Adrenal gland (tissue), 12 donors: ENCODE measurements around the gene CNOT6L. TPM values are rescaled to one million over a fixed set of nuclear protein-coding genes. Genes with fewer than 3 reads are reported as not detected.

Source experiments
- DNase-seq, 7 donors: peaks; one replicate each; pipeline ENCODE4 v3.0.0-alpha.2; 2019 to 2020
- H3K27ac ChIP-seq, 5 donors: fragments of 200-600 bp; sonication (generic) in 4 of 5; 1 replicate in 3 of 5; 2 replicates in 2 of 5; pipeline versions ENCODE4 v1.5.1 to v1.8.0; 2016 to 2020; ENCODE audit warnings: mild to moderate bottlenecking in 1 of 5
- H3K27me3 ChIP-seq: fragments of 200-600 bp; 2 replicates; pipeline ENCODE4 v1.8.0; 2021
- H3K36me3 ChIP-seq, 2 donors: fragments of 200-600 bp; replicated peaks in 1 of 2; 1 replicate in 1 of 2; 2 replicates in 1 of 2; pipeline versions ENCODE4 v1.5.1 to v1.8.0; 2018 to 2022
- H3K4me1 ChIP-seq, 2 donors: fragments of 200-600 bp; replicated peaks in 1 of 2; 1 replicate in 1 of 2; 2 replicates in 1 of 2; pipeline versions ENCODE4 v1.5.1 to v1.8.0; 2018 to 2021
- H3K4me3 ChIP-seq, 4 donors: fragments of 200-600 bp; sonication (generic) in 3 of 4; one replicate each; pipeline ENCODE4 v1.5.1; 2016 to 2018
- H3K9me3 ChIP-seq, 3 donors: fragments of 200-600 bp; sonication (generic) in 1 of 3; replicated peaks in 1 of 3; 1 replicate in 2 of 3; 2 replicates in 1 of 3; pipeline versions ENCODE4 v1.5.1 to v1.8.0; 2016 to 2021
- CTCF ChIP-seq, 6 experiments: fragments of 450-650 bp in 4 of 6; fragments of 200-600 bp in 2 of 6; sonication (generic) in 1 of 6; IDR thresholded peaks; 1 replicate in 5 of 6; 2 replicates in 1 of 6; pipeline versions ENCODE4 v1.5.1 to v1.8.0; 2016 to 2021; ENCODE audit warnings: antibody characterized with exemption in 6 of 6, mild to moderate bottlenecking in 2 of 6, moderate library complexity in 1 of 6
- POLR2A ChIP-seq, 2 donors: fragments of 450-650 bp; IDR thresholded peaks; one replicate each; pipeline ENCODE4 v1.6.1; 2017; ENCODE audit warnings: antibody characterized with exemption in 2 of 2, mild to moderate bottlenecking in 2 of 2, moderate library complexity in 1 of 2
- WGBS, 4 donors: extraction: QIAGEN DNeasy Blood & Tissue Kit in 2 of 4; methylation state at CpG; one replicate each; pipeline versions ENCODE4 v1.1.5 to v1.1.7; 2013 to 2017; 5-methylcytosine and 5-hydroxymethylcytosine counted together
- intact Hi-C, 2 donors: fragments of 100-400 bp; cut with DNase I; formaldehyde crosslinking; loops; one replicate each; pipeline versions ENCODE4 v1.14.1 to v1.15.0; 2022 to 2023
- polyA plus RNA-seq, 3 donors: library from polyadenylated mRNA; stranded (reverse); fragments of 200-250 nt in 2 of 3; fragments of 350-450 nt in 1 of 3; fragmentation: Illumina TruSeq in 1 of 3; extraction: RNeasy Lipid Tissue Mini Kit (QIAGEN cat#74804) in 1 of 3; gene quantifications; one replicate each; pipeline ENCODE4 v1.2.3, GENCODE V29; 2013 to 2014
- total RNA-seq, 9 donors: library from RNA; depleted of rRNA in 4 of 9; stranded (reverse); fragments of >200 nt in 4 of 9; fragments of 120-200 nt in 1 of 9; fragmentation: NEBNext Ultra II Directional in 1 of 9; extraction: Animal tissue kit (Norgen Biotek cat#: 25700) in 1 of 9; gene quantifications; one replicate each; pipeline versions ENCODE4 v1.1.0 to v1.2.4, GENCODE V29; 2013 to 2023
- donor health status: healthy with polysubstance abuse.
- donor health status: Bipolar disorder and iron deficiency.
- donor health status: DM: yes; HTN: yes; CAD: no.
- donor health status: DM: no; HTN: no; CAD: no.
- donor health status: DM: no; HTN: no; CAD: no.
- donor health status: DM: yes; HTN: yes; CAD: no.

The CNOT6L gene
- total and polyA plus RNA-seq, 12 donors = 4.0 to 50.9 (median 21.0) TPM

GRCh38 chr4:77818073-77818601, 1.0 kb downstream of the CNOT6L start:
- peak overlapping the region; percentile 90 to 99 (median 97) for H3K27ac ChIP-seq
- no peaks in the 10 kb centered on the region for H3K9me3 ChIP-seq
- H3K4me1 ChIP-seq = peaks cover 10 to 62% of the 10 kb centered on the region in 2 donors
- no peaks in the 10 kb centered on the region for H3K36me3 ChIP-seq
- peak overlapping the region; percentile 13 to 96 (median 58) for H3K4me3 ChIP-seq
- peak; percentile 67 to 84 (median 78) for DNase-seq
- no peaks in the 10 kb centered on the region for H3K27me3 ChIP-seq
- 0 to 1% (median 0%) methylated on average over 13 of the region's 13 CpGs for WGBS, 4 donors
- intact Hi-C loops = loop anchor here in 1 of 2 donors (10.0 kb wide), 1 partner anchor 47 kb away; the partner anchor contains the start of gene MRPL1
- TF ChIP-seq CTCF (IDR thresholded peaks at IDR 0.05) (peak; percentile 28 to 77 (median 56)), POLR2A (IDR thresholded peaks at IDR 0.05) (peak in 1 of 2 donors; percentile 0)

- Histone ChIP-seq H3K36me3 (no peaks in the 10 kb centered on the region), H3K4me1 (peaks cover 10 to 62% of the 10 kb centered on the region in 2 donors), H3K9me3 (no peaks in the 10 kb centered on the region), H3K4me3 (peak overlapping the region in 2 of 4 donors; percentile 81 to 96), H3K27me3 (no peaks in the 10 kb centered on the region), H3K27ac (peak overlapping the region in 4 of 5 donors; percentile 91 to 99 (median 98))
- WGBS, 4 donors = 27 to 37% (median 31%) methylated on average over 8 of the region's 8 CpGs
- no peak for DNase-seq
- intact Hi-C loops = loop anchor here in 1 of 2 donors (10.0 kb wide), 1 partner anchor 47 kb away; the partner anchor contains the start of gene MRPL1
- TF ChIP-seq POLR2A (IDR thresholded peaks at IDR 0.05) (no peak), CTCF (IDR thresholded peaks at IDR 0.05) (no peak)
These were observed 1.7 kb downstream of the CNOT6L start for GRCh38 chr4:77817304-77818072.

GRCh38 chr4:77816546-77816945, 2.6 kb downstream of the CNOT6L start:
- Histone ChIP-seq H3K27ac (peak overlapping the region in 1 of 5 donors; percentile 20), H3K36me3 (no peaks in the 10 kb centered on the region), H3K9me3 (no peaks in the 10 kb centered on the region), H3K4me3 (no peak overlapping the region), H3K4me1 (peaks cover 10 to 55% of the 10 kb centered on the region in 2 donors), H3K27me3 (no peaks in the 10 kb centered on the region)
- intact Hi-C loops = loop anchor here in 1 of 2 donors (10.0 kb wide), 1 partner anchor 48 kb away; the partner anchor contains the start of gene MRPL1
- no peak for DNase-seq
- no peak for TF ChIP-seq CTCF (IDR thresholded peaks at IDR 0.05)
- no peak for TF ChIP-seq POLR2A (IDR thresholded peaks at IDR 0.05)
- WGBS, 4 donors = 58 to 69% (median 66%) methylated on average over 2 of the region's 2 CpGs

GRCh38 chr4:77815636-77816035, 3.5 kb downstream of the CNOT6L start:
- Histone ChIP-seq H3K4me3 (no peak overlapping the region), H3K4me1 (peaks cover 1 to 46% of the 10 kb centered on the region in 2 donors), H3K36me3 (no peaks in the 10 kb centered on the region), H3K9me3 (no peaks in the 10 kb centered on the region), H3K27me3 (no peaks in the 10 kb centered on the region), H3K27ac (no peak overlapping the region)
- no peak for DNase-seq
- no peak for TF ChIP-seq POLR2A (IDR thresholded peaks at IDR 0.05)
- TF ChIP-seq CTCF (IDR thresholded peaks at IDR 0.05) = no peak
- intact Hi-C loops = loop anchor here in 1 of 2 donors (10.0 kb wide), 1 partner anchor 49 kb away; the partner anchor contains the start of gene MRPL1
